Measurements from ENCODE around the gene PSTPIP1. TPM values are rescaled to one million over a fixed set of nuclear protein-coding genes. Genes with fewer than 3 reads are reported as not detected.

The PSTPIP1 gene
- total and polyA plus RNA-seq, 4 experiments from 2014 or later: 62.4 to 233 (median 144) TPM

DNA sequence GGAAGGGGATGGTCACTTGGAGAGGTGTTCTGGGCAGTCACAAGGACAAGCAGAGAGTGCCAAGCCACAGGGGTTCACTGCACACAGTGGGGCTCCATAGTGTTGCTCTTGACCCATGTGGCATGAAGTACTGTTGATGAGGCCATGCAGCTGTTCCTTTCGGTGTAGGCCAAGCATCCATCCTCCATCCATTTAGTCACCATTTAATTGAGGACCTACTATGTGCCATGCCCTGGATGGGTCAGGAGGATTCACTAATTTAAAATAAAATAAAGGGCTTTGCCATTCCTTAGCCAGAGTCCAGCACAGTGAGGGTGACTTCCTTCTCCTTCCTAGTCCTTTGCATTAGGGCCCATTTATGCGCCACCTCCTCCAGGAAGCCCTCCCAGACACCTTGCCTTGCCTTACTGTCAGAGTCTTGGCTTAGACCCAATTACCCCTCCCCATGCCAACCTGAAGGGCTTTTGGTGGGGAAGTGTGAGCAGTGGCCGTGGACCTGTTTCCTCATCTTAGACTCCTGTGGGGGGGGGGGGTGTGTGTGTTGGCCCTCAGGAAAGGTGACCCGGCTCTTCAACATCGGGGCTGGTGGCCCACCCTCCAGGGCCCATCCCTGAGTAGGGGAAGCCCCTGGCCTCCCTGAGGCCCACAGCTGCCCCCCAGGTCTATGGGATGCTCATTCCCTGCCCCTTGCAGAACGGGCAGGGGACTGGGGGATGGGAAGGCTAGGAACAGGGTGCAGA, 25.6 kb downstream of the PSTPIP1 start:
- peak overlapping the region in 2 of 8 donors; percentile 15 to 20 for H3K4me3 Mint-ChIP-seq

DNA sequence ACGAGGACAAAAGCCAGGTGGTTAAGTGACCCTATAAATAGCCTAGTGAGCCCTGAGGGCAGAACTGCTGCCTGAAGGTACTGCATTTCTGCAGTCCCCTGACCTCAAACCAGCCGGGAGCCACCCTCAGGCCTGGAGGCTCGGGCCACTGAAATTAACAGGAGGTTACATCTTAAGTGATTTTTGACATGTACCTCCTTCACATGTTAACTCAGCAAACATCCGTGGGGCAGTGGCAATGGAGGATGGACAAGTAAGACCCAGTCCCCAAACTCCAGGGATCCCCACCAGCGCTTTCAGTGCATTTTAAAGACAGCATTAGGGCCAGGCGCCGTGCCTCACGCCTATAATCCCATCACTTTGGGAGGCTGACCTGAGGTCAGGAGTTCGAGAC, 26.2 kb downstream of the PSTPIP1 start:
- CTCF ChIA-PET (ENCODE audit: partially characterized antibody): interaction anchor here (1.7 to 4.9 kb wide), 4 partner anchors 8 to 47 kb away, joined by 5 to 65 read pairs (median 13); no protein-coding TSS in a partner anchor
- Mint-ChIP-seq H3K9me3 (no peaks in the 10 kb centered on the region), H3K36me3 (peaks cover 12 to 53% of the 10 kb centered on the region in 2 donors), H3K4me3 (peak overlapping the region in 4 of 8 donors; percentile 4 to 78 (median 44)), H3K27ac (peak overlapping the region; percentile 97 to 100 (median 98)), H3K4me1 (peaks cover 30 to 81% (median 57%) of the 10 kb centered on the region in 4 donors), H3K27me3 (no peaks in the 10 kb centered on the region)
- peaks cover 64% of the 10 kb centered on the region for H3K36me3 ChIP-seq (ENCODE audit: insufficient read depth, low read length)
- peak in 1 of 5 donors; percentile 43 for DNase-seq
- POLR2A ChIA-PET (ENCODE audit: partially characterized antibody): interaction anchor here (1.8 to 17.8 kb wide), 4 partner anchors 18 to 116 kb away, joined by 6 to 472 read pairs (median 7); partner anchors contain the start of genes PSTPIP1 and SCAPER
- H3K4me3 ChIP-seq (ENCODE audit: low read length in 2 of 2): no peak overlapping the region
- H3K9me3 ChIP-seq (ENCODE audit: control insufficient read depth in 1 of 2, low read length in 2 of 2): no peaks in the 10 kb centered on the region
- intact Hi-C loops (cut with micrococcal nuclease): loop anchor here (5.0 kb wide), 2 partner anchors 89 to 119 kb away; partner anchors contain the start of gene RCN2
- H3K27me3 ChIP-seq (ENCODE audit: insufficient read depth, low read length): no peaks in the 10 kb centered on the region
- peak overlapping the region; percentile 70 for H3K27ac ChIP-seq (ENCODE audit: low read depth, low read length)
- peaks cover 82% of the 10 kb centered on the region for H3K4me1 ChIP-seq (ENCODE audit: insufficient read depth, low read length)

More for the DNA sequence above, 25.6 kb downstream of the PSTPIP1 start:
- peaks cover 59% of the 10 kb centered on the region for H3K36me3 ChIP-seq (ENCODE audit: insufficient read depth, low read length)
- ChIA-PET CTCF (ENCODE audit: partially characterized antibody) (no interaction called here), POLR2A (ENCODE audit: partially characterized antibody) (interaction anchor here (2.0 to 17.8 kb wide), 2 partner anchors 18 to 23 kb away, joined by 4 to 472 read pairs; partner anchors contain the start of gene PSTPIP1)
- peak in 1 of 5 donors; percentile 28 for DNase-seq
- peaks cover 12 to 51% of the 10 kb centered on the region in 2 donors for H3K36me3 Mint-ChIP-seq
- peak overlapping the region; percentile 88 to 100 (median 98) for H3K27ac Mint-ChIP-seq
- H3K4me1 ChIP-seq (ENCODE audit: insufficient read depth, low read length): peaks cover 88% of the 10 kb centered on the region
- peaks cover 30 to 86% (median 61%) of the 10 kb centered on the region in 4 donors for H3K4me1 Mint-ChIP-seq
- no peak overlapping the region for H3K4me3 ChIP-seq (ENCODE audit: low read length in 2 of 2)
- intact Hi-C loops (cut with micrococcal nuclease): loop anchor here (5.0 kb wide), 2 partner anchors 88 to 118 kb away; partner anchors contain the start of gene RCN2
- no peaks in the 10 kb centered on the region for H3K9me3 ChIP-seq (ENCODE audit: control insufficient read depth in 1 of 2, low read length in 2 of 2)
- H3K27me3 ChIP-seq (ENCODE audit: insufficient read depth, low read length): no peaks in the 10 kb centered on the region
- peak overlapping the region; percentile 70 for H3K27ac ChIP-seq (ENCODE audit: low read depth, low read length)
- H3K9me3 Mint-ChIP-seq: no peaks in the 10 kb centered on the region
- no peaks in the 10 kb centered on the region for H3K27me3 Mint-ChIP-seq

DNA sequence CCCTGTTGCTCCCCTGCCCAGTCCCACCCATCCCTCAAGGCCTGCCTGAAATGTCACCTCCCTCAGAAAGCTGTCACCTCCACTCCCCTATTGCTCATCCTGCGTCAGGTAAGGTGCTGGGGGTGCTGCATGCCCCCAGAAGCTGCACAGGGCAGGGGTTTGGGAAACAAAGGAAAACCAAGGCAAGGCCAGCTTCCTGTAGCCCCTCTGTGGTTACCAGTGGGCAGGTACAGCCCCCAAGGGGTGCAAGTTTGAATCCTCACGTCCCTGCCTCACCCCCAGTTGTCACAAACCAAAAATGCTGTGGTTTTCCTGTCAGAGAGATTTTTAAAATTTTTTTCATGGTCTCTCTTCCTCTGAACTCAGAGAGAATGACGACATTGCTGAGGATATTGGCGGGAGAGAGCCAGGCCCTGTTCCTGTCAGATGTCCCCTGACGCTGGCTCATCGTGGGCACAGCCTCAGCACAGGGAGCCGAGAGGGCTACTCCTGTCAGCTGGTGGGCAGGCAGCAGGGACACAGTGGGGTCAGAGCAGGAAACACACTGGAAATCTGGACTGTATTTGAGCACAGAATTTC, 27.0 kb downstream of the PSTPIP1 start:
- Mint-ChIP-seq H3K9me3 (no peaks in the 10 kb centered on the region), H3K27ac (peak overlapping the region; percentile 97 to 100 (median 98)), H3K36me3 (peaks cover 12 to 57% of the 10 kb centered on the region in 2 donors), H3K27me3 (no peaks in the 10 kb centered on the region), H3K4me3 (peak overlapping the region; percentile 53 to 83 (median 63)), H3K4me1 (peaks cover 30 to 75% (median 55%) of the 10 kb centered on the region in 4 donors)
- POLR2A ChIA-PET (ENCODE audit: partially characterized antibody): interaction anchor here (0.9 to 17.8 kb wide), 8 partner anchors 9 to 117 kb away, joined by 3 to 472 read pairs (median 6); partner anchors contain the start of genes PSTPIP1 and SCAPER
- Histone ChIP-seq H3K4me1 (ENCODE audit: insufficient read depth, low read length) (peaks cover 74% of the 10 kb centered on the region), H3K9me3 (ENCODE audit: control insufficient read depth in 1 of 2, low read length in 2 of 2) (no peaks in the 10 kb centered on the region), H3K4me3 (ENCODE audit: low read length in 2 of 2) (peak overlapping the region in 1 of 2 donors; percentile 8), H3K27me3 (ENCODE audit: insufficient read depth, low read length) (no peaks in the 10 kb centered on the region), H3K27ac (ENCODE audit: low read depth, low read length) (peak overlapping the region; percentile 70), H3K36me3 (ENCODE audit: insufficient read depth, low read length) (peaks cover 72% of the 10 kb centered on the region)
- intact Hi-C loops (cut with micrococcal nuclease): loop anchor here (1.0 to 5.0 kb wide), 4 partner anchors 9 to 120 kb away; partner anchors contain the start of genes PSTPIP1 and RCN2
- CTCF ChIA-PET (ENCODE audit: partially characterized antibody): interaction anchor here (1.0 to 4.9 kb wide), 7 partner anchors 9 to 116 kb away, joined by 3 to 69 read pairs (median 5); partner anchors contain the start of gene PSTPIP1
- peak; percentile 59 to 80 (median 75) for DNase-seq

DNA sequence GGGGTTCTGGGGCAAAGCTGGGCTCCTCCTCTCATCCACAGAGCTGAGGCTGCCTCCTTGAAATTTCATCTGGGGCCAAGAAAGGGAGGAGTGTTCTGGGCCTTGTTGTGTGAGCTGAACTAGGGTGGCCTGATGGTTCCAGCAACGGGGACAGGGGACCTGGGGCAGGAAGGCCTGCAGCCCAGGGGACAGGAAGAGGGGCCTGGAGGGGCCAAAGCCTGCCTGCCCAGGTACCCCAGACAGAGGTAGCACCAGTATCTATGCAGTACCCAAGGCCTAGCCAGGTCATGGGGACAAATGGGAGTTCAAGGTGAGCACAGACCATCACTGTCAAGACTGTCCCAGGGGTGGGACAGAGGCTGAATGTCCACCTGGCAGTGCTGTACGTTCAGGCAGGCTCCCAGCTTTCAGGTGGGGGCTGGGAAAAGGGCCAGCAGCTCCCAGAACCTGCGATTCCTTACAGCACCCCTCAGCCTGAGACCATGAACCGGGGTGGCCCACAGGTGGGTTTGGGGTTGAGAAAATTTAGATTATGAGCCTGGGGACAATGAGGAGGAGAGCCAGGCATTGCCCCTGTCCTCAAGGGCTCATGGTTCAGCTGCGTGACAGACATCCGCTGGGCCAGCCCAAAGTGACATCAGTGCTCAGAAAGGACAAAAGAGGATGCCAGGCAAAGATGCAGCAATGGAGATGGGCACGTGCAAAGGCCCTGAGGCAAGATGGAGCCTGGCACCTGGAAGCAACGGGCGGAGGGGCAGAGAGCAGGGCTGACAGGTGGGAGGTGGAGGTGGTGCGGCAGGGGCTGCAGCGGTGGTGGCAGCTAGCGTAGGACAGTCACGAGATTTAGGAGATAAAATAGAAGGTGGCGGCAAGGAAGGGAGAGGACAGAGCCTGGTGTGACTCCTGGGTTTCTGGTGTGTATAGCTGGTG, 28.0 kb downstream of the PSTPIP1 start:
- Histone ChIP-seq H3K4me3 (ENCODE audit: low read length in 2 of 2) (no peak overlapping the region), H3K36me3 (ENCODE audit: insufficient read depth, low read length) (peaks cover 76% of the 10 kb centered on the region), H3K27me3 (ENCODE audit: insufficient read depth, low read length) (no peaks in the 10 kb centered on the region), H3K4me1 (ENCODE audit: insufficient read depth, low read length) (peaks cover 64% of the 10 kb centered on the region), H3K27ac (ENCODE audit: low read depth, low read length) (peak overlapping the region; percentile 70), H3K9me3 (ENCODE audit: control insufficient read depth in 1 of 2, low read length in 2 of 2) (no peaks in the 10 kb centered on the region)
- peaks cover 28 to 65% (median 50%) of the 10 kb centered on the region in 4 donors for H3K4me1 Mint-ChIP-seq
- no peaks in the 10 kb centered on the region for H3K9me3 Mint-ChIP-seq
- H3K27ac Mint-ChIP-seq: peak overlapping the region; percentile 97 to 100 (median 98)
- no peaks in the 10 kb centered on the region for H3K27me3 Mint-ChIP-seq
- peak overlapping the region in 3 of 8 donors; percentile 65 to 83 (median 78) for H3K4me3 Mint-ChIP-seq
- ChIA-PET POLR2A (ENCODE audit: partially characterized antibody) (interaction anchor here (0.9 to 17.8 kb wide), 11 partner anchors 9 to 118 kb away, joined by 3 to 472 read pairs (median 6); partner anchors contain the start of genes PSTPIP1 and SCAPER), CTCF (ENCODE audit: partially characterized antibody) (interaction anchor here (0.7 to 4.9 kb wide), 21 partner anchors 7 to 520 kb away, joined by 3 to 69 read pairs (median 3); partner anchors contain the start of genes PSTPIP1, RCN2 and SCAPER)
- intact Hi-C loops (cut with micrococcal nuclease): loop anchor here (1.0 to 5.0 kb wide), 4 partner anchors 10 to 121 kb away; partner anchors contain the start of genes PSTPIP1 and RCN2
- H3K36me3 Mint-ChIP-seq: peaks cover 16 to 55% of the 10 kb centered on the region in 2 donors
- no peak for DNase-seq

DNA sequence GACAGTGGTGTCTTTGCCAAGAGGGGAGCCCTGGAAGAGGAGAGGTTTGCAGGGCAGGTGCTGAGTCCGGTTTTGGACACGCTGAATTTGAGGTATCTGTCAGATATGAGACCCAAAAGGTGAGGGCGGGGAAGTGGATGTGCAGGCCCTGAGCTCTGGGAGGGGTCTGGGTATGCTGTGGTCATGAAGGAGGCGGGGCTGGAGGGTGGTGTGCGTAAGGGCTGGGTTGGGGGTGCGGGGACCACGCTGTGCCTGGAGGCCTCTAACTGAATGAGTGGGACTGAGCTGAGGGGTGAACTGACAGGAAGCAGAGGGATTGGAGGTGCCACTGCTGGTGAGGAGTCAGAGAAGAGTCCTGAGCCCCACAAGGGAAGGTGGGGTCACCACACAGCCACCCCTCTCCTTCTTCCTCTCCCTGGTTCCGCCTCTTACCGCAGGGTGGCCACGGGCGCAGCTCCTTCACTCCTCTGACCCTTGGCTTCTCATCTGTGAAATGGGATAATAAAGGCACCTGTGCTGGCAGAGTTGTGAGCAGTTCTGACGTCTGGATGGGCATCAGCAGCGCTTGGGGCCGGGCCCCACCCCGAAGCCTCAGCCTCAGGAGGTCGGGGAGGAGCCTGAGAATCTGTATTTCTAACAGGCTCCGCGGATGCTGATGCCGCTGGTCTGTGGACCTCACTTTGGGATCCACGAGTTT, 28.8 kb downstream of the PSTPIP1 start:
- DNase-seq: peak in 1 of 5 donors; percentile 39
- H3K9me3 ChIP-seq (ENCODE audit: control insufficient read depth in 1 of 2, low read length in 2 of 2): no peaks in the 10 kb centered on the region
- no peaks in the 10 kb centered on the region for H3K27me3 Mint-ChIP-seq
- POLR2A ChIA-PET (ENCODE audit: partially characterized antibody): interaction anchor here (1.2 to 17.8 kb wide), 5 partner anchors 10 to 36 kb away, joined by 3 to 472 read pairs (median 9); partner anchors contain the start of gene PSTPIP1
- peaks cover 56% of the 10 kb centered on the region for H3K4me1 ChIP-seq (ENCODE audit: insufficient read depth, low read length)
- H3K27ac ChIP-seq (ENCODE audit: low read depth, low read length): peak overlapping the region; percentile 70
- H3K36me3 ChIP-seq (ENCODE audit: insufficient read depth, low read length): peaks cover 77% of the 10 kb centered on the region
- no peak overlapping the region for H3K4me3 ChIP-seq (ENCODE audit: low read length in 2 of 2)
- no peaks in the 10 kb centered on the region for H3K9me3 Mint-ChIP-seq
- CTCF ChIA-PET (ENCODE audit: partially characterized antibody): interaction anchor here (0.7 to 4.9 kb wide), 19 partner anchors 8 to 519 kb away, joined by 3 to 69 read pairs (median 4); partner anchors contain the start of genes PSTPIP1, RCN2 and SCAPER
- H3K4me3 Mint-ChIP-seq: peak overlapping the region in 4 of 8 donors; percentile 10 to 65 (median 33)
- intact Hi-C loops (cut with micrococcal nuclease): loop anchor here (2.0 to 5.0 kb wide), 3 partner anchors 51 to 121 kb away; partner anchors contain the start of gene RCN2
- peak overlapping the region; percentile 88 to 100 (median 98) for H3K27ac Mint-ChIP-seq
- H3K36me3 Mint-ChIP-seq: peaks cover 16 to 48% of the 10 kb centered on the region in 2 donors
- H3K27me3 ChIP-seq (ENCODE audit: insufficient read depth, low read length): no peaks in the 10 kb centered on the region
- peaks cover 28 to 57% (median 47%) of the 10 kb centered on the region in 4 donors for H3K4me1 Mint-ChIP-seq

Measured in CD4-positive, alpha-beta memory T cell (primary cell).